Stimulated activated CD8-positive, alpha-beta memory T cell treated with anti-CD3 and anti-CD28 coated beads, Interleukin-4, amount 100 ng/mL, for 4 hours (primary cell): ENCODE data around the gene SFI1.

Experiments used
- DNase-seq, 2 donors: peaks; one replicate each; pipeline ENCODE4 v3.0.0-alpha.2; 2020; ENCODE audit warnings: low read depth in 2 of 2, low spot score in 1 of 2

The SFI1 gene

GRCh38 chr22:31661851-31662667 lies 165.7 kb downstream of the SFI1 start, which contains the start of gene PISD:
Gene PISD (minus strand): TSS chr22:31662215. CDS start chr22:31662208, 7 bp downstream.
- DNase-seq, result peak; percentile 92 to 95

DNA sequence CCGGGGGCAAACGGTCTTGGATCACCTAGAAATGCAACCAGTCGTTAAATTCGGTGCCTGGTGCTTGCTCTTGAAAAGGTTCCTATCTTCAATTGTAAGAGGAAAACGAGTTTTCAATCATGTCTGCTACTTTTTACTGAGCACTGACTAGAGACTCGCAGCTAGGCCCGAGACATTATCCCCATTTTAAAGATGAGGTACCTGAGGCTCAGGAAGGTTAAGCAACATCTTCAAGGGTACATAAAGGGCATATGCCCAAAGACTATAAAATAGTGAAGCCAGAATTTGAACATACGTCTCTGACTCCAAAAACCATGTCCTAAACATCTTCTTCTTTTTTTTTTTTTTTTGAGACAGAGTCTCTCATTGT lies 166.3 kb downstream of the SFI1 start:
- no peak for DNase-seq
